ENCODE results near the gene PTGFR.

- TF ChIP-seq EZH2phosphoT487 (IDR thresholded peaks at IDR 0.05; ENCODE audit: insufficient read depth, low read depth) (no peak), EZH2 (IDR thresholded peaks at IDR 0.05; ENCODE audit: insufficient read depth, poor library complexity, severe bottlenecking) (no peak)
Observed at GRCh38 chr1:78511334-78511733, 20.6 kb downstream of the PTGFR start.
